MCF 10A (cell line): Measurements from ENCODE around the gene MYOF. TPM values are rescaled to one million over a fixed set of nuclear protein-coding genes. Genes with fewer than 3 reads are reported as not detected.

Experiments
- BruUV-seq: library from RNA; stranded (reverse); fragments of 400-500 nt; replicated peaks from 2 replicates; lab custom pipeline; 2021; lab: Mats Ljungman, UMichigan
- CTCF ChIA-PET: fragments of 300-600 bp; sonication (Branson Sonifier 250); formaldehyde crosslinking; extraction: SDS; loops from one replicate; lab custom pipeline; 2021; ENCODE audit warnings: antibody characterized with exemption, inconsistent platforms; lab: Yijun Ruan, JAX
- POLR2A ChIA-PET: fragments of 300-600, 350-650 bp; sonication (Branson Sonifier 250); formaldehyde crosslinking; extraction: SDS; loops from one replicate; lab custom pipeline; 2020; ENCODE audit warnings: antibody characterized with exemption, inconsistent platforms; lab: Yijun Ruan, JAX
- DNase-seq: peaks from one replicate; pipeline ENCODE4 v3.0.0-alpha.2; 2018; ENCODE audit not compliant: unreplicated experiment
- H3K27ac Mint-ChIP-seq: one replicate; pipeline ENCODE4 v1.8.0; 2022; ENCODE audit warnings: mild to moderate bottlenecking, low read depth, mixed read lengths; ENCODE audit not compliant: unreplicated experiment
- H3K27me3 Mint-ChIP-seq: one replicate; pipeline ENCODE4 v1.8.0; 2022; ENCODE audit warnings: mixed read lengths; ENCODE audit not compliant: insufficient read depth, unreplicated experiment
- H3K36me3 Mint-ChIP-seq: one replicate; pipeline ENCODE4 v1.8.0; 2022; ENCODE audit warnings: mild to moderate bottlenecking, moderate library complexity, mixed read lengths; ENCODE audit not compliant: insufficient read depth, unreplicated experiment
- H3K4me1 Mint-ChIP-seq: one replicate; pipeline ENCODE4 v1.8.0; 2022; ENCODE audit warnings: mixed read lengths; ENCODE audit not compliant: insufficient read depth, unreplicated experiment
- H3K4me3 Mint-ChIP-seq: one replicate; pipeline ENCODE4 v1.8.0; 2022; ENCODE audit warnings: mild to moderate bottlenecking, moderate library complexity, mixed read lengths; ENCODE audit not compliant: unreplicated experiment
- H3K9me3 Mint-ChIP-seq: one replicate; pipeline ENCODE4 v1.8.0; 2022; ENCODE audit warnings: mixed read lengths; ENCODE audit not compliant: unreplicated experiment
- CTCF ChIP-seq: fragments of 200-600 bp; IDR thresholded peaks from one replicate; pipeline ENCODE4 v1.8.0; 2022; ENCODE audit warnings: antibody characterized with exemption, mild to moderate bottlenecking; ENCODE audit not compliant: unreplicated experiment
- intact Hi-C: fragments of 100-400 bp; cut with micrococcal nuclease; formaldehyde crosslinking; loops from 2 replicates; pipeline ENCODE4 v1.14.1; 2022
- total RNA-seq: library from RNA; stranded (reverse); gene quantifications from 2 replicates; pipeline ENCODE4 v1.2.3, GENCODE V29; 2022

MYOF gene
- total RNA-seq, 1 experiment from 2014 or later = 167 TPM

- no peaks in the 10 kb centered on the region for H3K27me3 Mint-ChIP-seq
- no peak overlapping the region for H3K27ac Mint-ChIP-seq
- peaks cover 100% of the 10 kb centered on the region for H3K36me3 Mint-ChIP-seq
- no peak overlapping the region for H3K4me3 Mint-ChIP-seq
- intact Hi-C loops = no loop called here
- ChIA-PET POLR2A (no interaction called here), CTCF (interaction anchor here (0.6 kb wide), 1 partner anchor 773 kb away, joined by 3 read pairs; no protein-coding TSS in a partner anchor)
- no peaks in the 10 kb centered on the region for H3K4me1 Mint-ChIP-seq
- DNase-seq = no peak
- BruUV-seq = no TSS peak
- no peak for TF ChIP-seq CTCF
- no peaks in the 10 kb centered on the region for H3K9me3 Mint-ChIP-seq
These were observed 168.3 kb downstream of the MYOF start for GRCh38 chr10:93313798-93314197.

- DNase-seq = peak; percentile 21
- H3K27me3 Mint-ChIP-seq = no peaks in the 10 kb centered on the region
- intact Hi-C loops = no loop called here
- BruUV-seq = no TSS peak
- CTCF ChIA-PET = interaction anchor here (0.7 kb wide), 1 partner anchor 229 kb away, joined by 3 read pairs; no protein-coding TSS in a partner anchor
- no peak for TF ChIP-seq CTCF
- H3K27ac Mint-ChIP-seq = no peak overlapping the region
- H3K9me3 Mint-ChIP-seq = no peaks in the 10 kb centered on the region
- POLR2A ChIA-PET = no interaction called here
- peaks cover 96% of the 10 kb centered on the region for H3K36me3 Mint-ChIP-seq
- no peaks in the 10 kb centered on the region for H3K4me1 Mint-ChIP-seq
- no peak overlapping the region for H3K4me3 Mint-ChIP-seq
These were observed 173.1 kb downstream of the MYOF start for GRCh38 chr10:93309062-93309461.

GRCh38 chr10:93305122-93305521 lies 177.0 kb downstream of the MYOF start:
- no peak for DNase-seq
- H3K27me3 Mint-ChIP-seq = no peaks in the 10 kb centered on the region
- no peak overlapping the region for H3K4me3 Mint-ChIP-seq
- H3K4me1 Mint-ChIP-seq = no peaks in the 10 kb centered on the region
- peaks cover 60% of the 10 kb centered on the region for H3K36me3 Mint-ChIP-seq
- H3K27ac Mint-ChIP-seq = no peak overlapping the region
- H3K9me3 Mint-ChIP-seq = no peaks in the 10 kb centered on the region
- ChIA-PET CTCF (interaction anchor here (1.2 kb wide), 1 partner anchor 225 kb away, joined by 3 read pairs; no protein-coding TSS in a partner anchor), POLR2A (no interaction called here)
- BruUV-seq = no TSS peak
- TF ChIP-seq CTCF = no peak
- intact Hi-C loops = no loop called here

- no TSS peak for BruUV-seq
- intact Hi-C loops = no loop called here
- H3K27ac Mint-ChIP-seq = no peak overlapping the region
- H3K27me3 Mint-ChIP-seq = no peaks in the 10 kb centered on the region
- no peak for DNase-seq
- H3K9me3 Mint-ChIP-seq = no peaks in the 10 kb centered on the region
- peaks cover 20% of the 10 kb centered on the region for H3K36me3 Mint-ChIP-seq
- no peak overlapping the region for H3K4me3 Mint-ChIP-seq
- no peaks in the 10 kb centered on the region for H3K4me1 Mint-ChIP-seq
- CTCF ChIA-PET = no interaction called here
- POLR2A ChIA-PET = no interaction called here
- no peak for TF ChIP-seq CTCF
These were observed 181.2 kb downstream of the MYOF start for GRCh38 chr10:93300981-93301380.
